SKM-1 treated with dmso at 0.1 percent for 144 hours (cell line): ENCODE data around the gene IL1R2.

ENCODE experiments used
- DNase-seq: peaks from one replicate; lab custom pipeline; 2025; ENCODE audit not compliant: unreplicated experiment; lab: John Stamatoyannopoulos, UW

IL1R2 gene

GRCh38 chr2:102037681-102038080 is 45.9 kb downstream of the IL1R2 start:
- DNase-seq: no peak

GRCh38 chr2:102040229-102040628 is 48.5 kb downstream of the IL1R2 start:
- no peak for DNase-seq

- peak; percentile 18 for DNase-seq
Measured at GRCh38 chr2:102041351-102041750, 49.6 kb downstream of the IL1R2 start.

GRCh38 chr2:102042196-102043081 is 50.7 kb downstream of the IL1R2 start:
- DNase-seq: no peak

GRCh38 chr2:102043560-102043959 is 51.8 kb downstream of the IL1R2 start:
- no peak for DNase-seq

- DNase-seq: no peak
Measured at GRCh38 chr2:102044235-102044896, 52.6 kb downstream of the IL1R2 start.

- no peak for DNase-seq
Measured at GRCh38 chr2:102044967-102045489, 53.3 kb downstream of the IL1R2 start.

GRCh38 chr2:102045697-102046096 is 53.9 kb downstream of the IL1R2 start:
- DNase-seq: no peak

- no peak for DNase-seq
Measured at GRCh38 chr2:102046135-102046986, 54.6 kb downstream of the IL1R2 start.

- no peak for DNase-seq
Measured at GRCh38 chr2:102048465-102048864, 56.7 kb downstream of the IL1R2 start.

GRCh38 chr2:102049756-102050443 is 58.1 kb downstream of the IL1R2 start:
- DNase-seq: no peak

GRCh38 chr2:102050854-102051391 is 59.2 kb downstream of the IL1R2 start:
- DNase-seq: no peak

GRCh38 chr2:102051692-102052277 is 60.0 kb downstream of the IL1R2 start:
- DNase-seq: no peak

- no peak for DNase-seq
Measured at GRCh38 chr2:102052365-102052764, 60.6 kb downstream of the IL1R2 start.

- peak; percentile 82 for DNase-seq
Measured at GRCh38 chr2:102053096-102053495, 61.3 kb downstream of the IL1R2 start.

- no peak for DNase-seq
Measured at GRCh38 chr2:102055346-102055990, 63.7 kb downstream of the IL1R2 start.

- no peak for DNase-seq
Measured at GRCh38 chr2:102056079-102056581, 64.4 kb downstream of the IL1R2 start.

- no peak for DNase-seq
Measured at GRCh38 chr2:102057502-102058292, 65.9 kb downstream of the IL1R2 start.
